Loucy (cell line): ENCODE results near the gene USP22.

ENCODE experiments used
- H2AFZ ChIP-seq: fragments of 200-600 bp; sonication (generic); 2 replicates; pipeline ENCODE4 v1.6.0; 2016; ENCODE audit warnings: antibody characterized with exemption, mild to moderate bottlenecking, low read length, moderate library complexity
- H3F3A ChIP-seq: fragments of 200-600 bp; 2 replicates; pipeline ENCODE4 v1.6.0; 2016; ENCODE audit warnings: antibody characterized with exemption, low read depth, mild to moderate bottlenecking
- H3K27me3 ChIP-seq: fragments of 200-600 bp; sonication (generic); 2 replicates; pipeline ENCODE4 v1.6.1; 2014; ENCODE audit warnings: low read length, mild to moderate bottlenecking; ENCODE audit not compliant: insufficient read depth, poor library complexity, severe bottlenecking
- H3K36me3 ChIP-seq: fragments of 200-600 bp; sonication (generic); 2 replicates; pipeline ENCODE4 v1.6.1; 2016; ENCODE audit warnings: low read length; ENCODE audit not compliant: insufficient read depth
- H3K4me1 ChIP-seq: fragments of 200-600 bp; sonication (generic); 2 replicates; pipeline ENCODE4 v1.5.1; 2014; ENCODE audit warnings: low read length, mild to moderate bottlenecking; ENCODE audit not compliant: insufficient read depth, poor library complexity, severe bottlenecking
- H3K4me2 ChIP-seq: fragments of 200-600 bp; sonication (generic); 2 replicates; pipeline ENCODE4 v1.6.0; 2014; ENCODE audit warnings: antibody characterized with exemption, low read length, low read depth, mild to moderate bottlenecking; ENCODE audit not compliant: poor library complexity, severe bottlenecking
- H3K4me3 ChIP-seq: fragments of 200-600 bp; sonication (generic); 2 replicates; pipeline ENCODE4 v1.5.1; 2014; ENCODE audit warnings: low read length, mild to moderate bottlenecking, mixed read lengths; ENCODE audit not compliant: poor library complexity, severe bottlenecking
- H3K79me2 ChIP-seq: fragments of 200-600 bp; sonication (generic); 2 replicates; pipeline ENCODE4 v1.6.1; 2014; ENCODE audit warnings: low read length; ENCODE audit not compliant: insufficient read depth
- H3K9ac ChIP-seq: fragments of 200-600 bp; sonication (generic); 2 replicates; pipeline ENCODE4 v1.6.0; 2014; ENCODE audit warnings: mild to moderate bottlenecking, low read depth, low read length, moderate library complexity; ENCODE audit not compliant: poor library complexity, severe bottlenecking
- H3K9me2 ChIP-seq: fragments of 200-600 bp; sonication (generic); replicated peaks from 2 replicates; pipeline ENCODE4 v1.6.1; 2016; ENCODE audit warnings: low read depth, low read length, mixed read lengths
- H3K9me3 ChIP-seq: fragments of 200-600 bp; sonication (generic); 2 replicates; pipeline ENCODE4 v1.6.1; 2014; ENCODE audit warnings: mild to moderate bottlenecking, antibody characterized with exemption, low read length, low read depth; ENCODE audit not compliant: insufficient read depth
- H4K20me1 ChIP-seq: fragments of 200-600 bp; sonication (generic); 2 replicates; pipeline ENCODE4 v1.6.0; 2014; ENCODE audit warnings: antibody characterized with exemption, low read length, mild to moderate bottlenecking; ENCODE audit not compliant: insufficient read depth, poor library complexity, severe bottlenecking
- CTCF ChIP-seq: fragments of 200-600 bp; sonication (generic); conservative IDR thresholded peaks from 2 replicates; pipeline ENCODE4 v1.5.1; 2014; ENCODE audit warnings: mild to moderate bottlenecking, antibody characterized with exemption, low read length
- EZH2phosphoT487 ChIP-seq: fragments of 200-600 bp; IDR thresholded peaks from 2 replicates; pipeline ENCODE4 v1.6.1; 2018; ENCODE audit warnings: antibody characterized with exemption, mild to moderate bottlenecking, moderate library complexity, borderline replicate concordance

The USP22 gene

GRCh38 chr17:20994779-20995149 lies 48.0 kb downstream of the USP22 start:
- no peak for TF ChIP-seq CTCF
- no peak for TF ChIP-seq EZH2phosphoT487
- Histone ChIP-seq H3K4me2 (no peak overlapping the region), H3K27me3 (no peaks in the 10 kb centered on the region), H3K9me3 (no peaks in the 10 kb centered on the region), H3K36me3 (peaks cover 19% of the 10 kb centered on the region; the same call in 1 of the 2 replicates), H3K79me2 (no peaks in the 10 kb centered on the region), H2AFZ (no peak overlapping the region), H3K4me1 (no peaks in the 10 kb centered on the region), H3K4me3 (no peak overlapping the region), H3F3A (no peaks in the 10 kb centered on the region; the same call in 1 of the 2 replicates), H3K9ac (no peak overlapping the region), H4K20me1 (peaks cover 11% of the 10 kb centered on the region), H3K9me2 (no peaks in the 10 kb centered on the region)

- Histone ChIP-seq H3K36me3 (peaks cover 12% of the 10 kb centered on the region; the same call in 1 of the 2 replicates), H3F3A (no peaks in the 10 kb centered on the region), H3K27me3 (no peaks in the 10 kb centered on the region), H2AFZ (no peak overlapping the region), H3K4me2 (no peak overlapping the region), H3K9me3 (no peaks in the 10 kb centered on the region), H3K9me2 (no peaks in the 10 kb centered on the region), H3K4me1 (no peaks in the 10 kb centered on the region), H3K4me3 (no peak overlapping the region), H4K20me1 (peaks cover 4% of the 10 kb centered on the region), H3K79me2 (no peaks in the 10 kb centered on the region), H3K9ac (no peak overlapping the region)
- TF ChIP-seq CTCF (no peak), EZH2phosphoT487 (no peak)
Measured at GRCh38 chr17:20993863-20994778, 48.7 kb downstream of the USP22 start.

GRCh38 chr17:20992987-20993862 lies 49.6 kb downstream of the USP22 start:
- H3K36me3 ChIP-seq = peaks cover 5% of the 10 kb centered on the region; the same call in 1 of the 2 replicates
- no peaks in the 10 kb centered on the region for H3K4me1 ChIP-seq
- H3K9ac ChIP-seq = no peak overlapping the region
- TF ChIP-seq CTCF (peak; percentile 91), EZH2phosphoT487 (no peak)
- no peaks in the 10 kb centered on the region for H3F3A ChIP-seq
- H3K9me2 ChIP-seq = no peaks in the 10 kb centered on the region
- no peak overlapping the region for H2AFZ ChIP-seq
- H3K27me3 ChIP-seq = no peaks in the 10 kb centered on the region
- no peak overlapping the region for H3K4me3 ChIP-seq
- H3K79me2 ChIP-seq = no peaks in the 10 kb centered on the region
- H4K20me1 ChIP-seq = peaks cover under 1% of the 10 kb centered on the region
- H3K4me2 ChIP-seq = no peak overlapping the region
- H3K9me3 ChIP-seq = no peaks in the 10 kb centered on the region
